ENCODE data around the gene AKAP12.

The AKAP12 gene

DNA sequence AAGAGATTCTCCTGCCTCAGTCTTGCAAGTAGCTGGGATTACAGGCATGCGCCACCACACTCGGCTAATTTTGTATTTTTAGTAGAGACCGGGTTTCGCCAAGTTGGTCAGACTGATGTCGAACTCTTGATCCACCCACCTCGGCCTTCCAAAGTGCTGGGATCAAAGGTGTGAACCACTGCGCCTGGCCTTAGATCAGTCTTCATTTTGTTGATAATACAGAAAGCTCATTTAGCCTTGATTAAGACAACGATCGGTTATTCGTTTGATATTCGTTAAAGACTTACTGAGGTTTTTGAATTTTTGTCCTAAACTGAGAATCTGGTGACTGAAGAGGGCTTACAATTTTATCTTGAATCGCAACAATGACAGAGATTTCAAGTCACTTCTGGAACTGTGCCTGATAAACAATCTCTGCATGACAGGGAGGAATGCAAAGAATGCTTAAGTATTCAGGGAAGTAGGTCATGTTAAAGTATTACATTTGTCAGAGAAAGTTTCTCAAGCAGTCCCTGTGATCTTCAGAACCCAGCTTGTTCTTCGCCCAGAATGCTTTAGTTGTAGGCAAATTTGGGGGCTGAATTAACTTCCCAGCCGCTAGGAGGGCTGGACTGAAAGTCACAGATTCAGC, 14.8 kb downstream of the AKAP12 start:
- H3K9me3 Mint-ChIP-seq, result no peaks in the 10 kb centered on the region
- H3K4me3 Mint-ChIP-seq, result no peak overlapping the region
- no peaks in the 10 kb centered on the region for H3K36me3 Mint-ChIP-seq
- H3K4me1 Mint-ChIP-seq, result no peaks in the 10 kb centered on the region
- DNase-seq (ENCODE audit: low spot score in 2 of 2) (no peak), ATAC-seq (no peak)
- H3K27ac Mint-ChIP-seq, result no peak overlapping the region

GRCh38 chr6:151255811-151256210, 16.0 kb downstream of the AKAP12 start:
- no peaks in the 10 kb centered on the region for H3K4me1 Mint-ChIP-seq
- ATAC-seq (no peak), DNase-seq (ENCODE audit: low spot score in 2 of 2) (no peak)
- H3K36me3 Mint-ChIP-seq, result no peaks in the 10 kb centered on the region
- no peak overlapping the region for H3K27ac Mint-ChIP-seq
- H3K4me3 Mint-ChIP-seq, result no peak overlapping the region
- H3K9me3 Mint-ChIP-seq, result no peaks in the 10 kb centered on the region

DNA sequence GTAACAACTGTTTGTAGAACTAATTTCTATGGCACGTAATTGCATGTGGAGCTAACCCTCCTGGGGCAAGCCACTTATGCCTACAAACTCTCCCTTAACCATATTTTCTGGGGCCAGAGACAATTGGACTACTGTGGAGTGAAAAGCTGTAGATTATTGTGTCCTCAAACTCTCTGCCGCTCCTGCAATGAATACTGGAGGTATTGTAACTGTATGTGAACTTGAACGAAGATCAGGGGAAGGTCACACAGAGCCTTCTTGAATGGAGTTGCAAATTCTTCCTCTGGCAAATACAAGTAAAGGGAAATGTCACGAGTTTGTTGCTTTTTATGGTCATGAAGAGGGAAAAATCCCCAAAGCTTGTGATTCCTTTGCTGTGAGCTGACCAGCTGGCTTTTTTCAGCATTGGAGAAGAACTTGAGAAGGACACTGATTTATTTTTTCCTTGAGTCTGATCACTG, 18.2 kb downstream of the AKAP12 start:
- H3K4me1 Mint-ChIP-seq, result no peaks in the 10 kb centered on the region
- no peak overlapping the region for H3K4me3 Mint-ChIP-seq
- DNase-seq (ENCODE audit: low spot score in 2 of 2), result no peak
- no peaks in the 10 kb centered on the region for H3K36me3 Mint-ChIP-seq
- no peak overlapping the region for H3K27ac Mint-ChIP-seq
- no peaks in the 10 kb centered on the region for H3K9me3 Mint-ChIP-seq
- ATAC-seq, result no peak

GRCh38 chr6:151260205-151260604, 20.4 kb downstream of the AKAP12 start:
- Mint-ChIP-seq H3K27ac (no peak overlapping the region), H3K4me1 (no peaks in the 10 kb centered on the region), H3K4me3 (no peak overlapping the region), H3K9me3 (no peaks in the 10 kb centered on the region), H3K36me3 (no peaks in the 10 kb centered on the region)
- DNase-seq (ENCODE audit: low spot score in 2 of 2) (no peak), ATAC-seq (no peak)

DNA sequence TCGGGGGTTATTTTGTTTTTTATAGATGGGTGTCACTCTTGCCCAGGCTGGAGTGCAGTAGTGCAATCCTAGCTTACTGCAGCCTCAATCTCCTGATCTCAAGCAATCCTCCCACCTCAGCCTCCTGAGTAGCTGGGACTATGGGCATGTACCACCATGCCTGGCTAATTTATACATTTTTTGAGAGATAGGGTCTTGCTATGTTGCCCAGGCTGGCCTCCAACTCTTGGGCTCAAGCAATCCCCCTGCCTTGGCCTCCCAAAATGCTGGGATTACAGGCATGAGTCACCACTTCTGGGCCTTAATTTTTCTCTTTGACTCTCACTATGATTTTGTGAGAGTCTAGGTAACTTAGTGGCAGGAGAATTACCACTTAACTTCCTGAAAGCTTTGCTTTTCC, 23.3 kb downstream of the AKAP12 start:
- no peaks in the 10 kb centered on the region for H3K36me3 Mint-ChIP-seq
- no peak overlapping the region for H3K4me3 Mint-ChIP-seq
- DNase-seq (ENCODE audit: low spot score in 2 of 2) (no peak), ATAC-seq (no peak)
- H3K27ac Mint-ChIP-seq, result no peak overlapping the region
- H3K4me1 Mint-ChIP-seq, result no peaks in the 10 kb centered on the region
- no peaks in the 10 kb centered on the region for H3K9me3 Mint-ChIP-seq

DNA sequence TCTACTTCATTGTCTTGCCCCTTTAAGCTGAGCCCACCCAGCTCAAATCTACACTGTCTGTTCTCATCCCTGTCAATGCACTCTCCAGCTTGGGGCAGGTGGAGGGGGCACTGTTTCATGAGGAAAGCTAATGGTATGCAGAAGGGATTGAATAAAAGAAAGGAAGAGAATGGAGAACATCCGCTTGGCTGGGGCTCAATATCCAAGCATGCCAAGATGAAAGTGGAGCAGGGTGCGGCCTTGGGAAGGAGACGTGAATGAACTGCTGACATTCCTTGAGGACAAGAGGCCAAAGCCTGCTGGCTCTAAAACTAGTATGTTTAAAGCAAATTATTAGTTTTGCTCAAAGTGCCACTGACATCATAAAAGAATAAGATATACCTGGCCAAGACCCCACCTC, 24.2 kb downstream of the AKAP12 start:
- Mint-ChIP-seq H3K36me3 (no peaks in the 10 kb centered on the region), H3K27ac (no peak overlapping the region), H3K9me3 (no peaks in the 10 kb centered on the region), H3K4me3 (no peak overlapping the region), H3K4me1 (no peaks in the 10 kb centered on the region)
- DNase-seq (ENCODE audit: low spot score in 2 of 2), result no peak
- no peak for ATAC-seq

DNA sequence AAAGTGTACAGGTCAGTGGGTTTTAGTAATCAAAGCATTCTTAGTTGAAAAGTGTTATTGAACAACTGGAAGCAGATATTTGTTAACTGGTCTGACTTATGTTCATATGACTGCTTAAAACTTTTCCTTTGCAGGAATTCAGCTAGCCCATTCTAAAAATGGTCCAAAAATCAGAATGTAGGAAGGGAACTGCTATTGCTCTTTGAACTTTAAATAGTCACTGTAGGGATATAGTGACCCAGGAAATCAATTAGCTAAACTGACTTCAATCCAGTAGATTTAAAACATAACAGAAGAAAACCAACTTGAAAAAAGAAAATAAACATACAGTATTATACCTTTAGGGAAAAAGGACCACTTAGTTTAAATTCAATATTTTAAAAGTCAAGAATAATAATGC, 25.5 kb downstream of the AKAP12 start:
- Mint-ChIP-seq H3K9me3 (no peaks in the 10 kb centered on the region), H3K27ac (no peak overlapping the region)

GRCh38 chr6:151269321-151269995, 29.7 kb downstream of the AKAP12 start:
- Mint-ChIP-seq H3K4me3 (no peak overlapping the region), H3K9me3 (no peaks in the 10 kb centered on the region), H3K27ac (no peak overlapping the region), H3K4me1 (no peaks in the 10 kb centered on the region), H3K36me3 (no peaks in the 10 kb centered on the region)
- ATAC-seq, result no peak
- DNase-seq (ENCODE audit: low spot score in 2 of 2), result no peak

More for the DNA sequence above, 25.5 kb downstream of the AKAP12 start:
- ATAC-seq (no peak), DNase-seq (ENCODE audit: low spot score in 2 of 2) (no peak)
- Mint-ChIP-seq H3K4me3 (no peak overlapping the region), H3K4me1 (no peaks in the 10 kb centered on the region), H3K36me3 (no peaks in the 10 kb centered on the region)

DNA sequence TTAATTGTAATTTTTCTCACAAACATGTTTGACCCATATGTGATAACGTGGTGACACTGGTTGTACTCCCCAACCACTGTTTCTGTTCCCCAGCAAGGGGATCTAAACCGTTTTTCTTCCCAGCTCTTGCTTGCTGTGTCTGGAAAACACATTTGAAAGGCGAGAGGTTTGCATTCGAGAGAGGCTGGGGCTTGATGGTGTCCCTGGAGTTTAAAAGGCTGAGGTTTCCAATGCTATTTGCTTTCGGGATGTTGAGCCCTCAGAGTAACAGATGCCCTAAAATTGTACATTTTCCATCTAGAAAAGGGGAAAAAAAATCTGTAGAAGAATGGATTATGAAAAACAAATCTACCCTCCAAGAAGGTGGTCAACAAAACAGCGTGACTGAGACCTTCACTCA, 35.4 kb downstream of the AKAP12 start:
- no peak for ATAC-seq
- Mint-ChIP-seq H3K9me3 (no peaks in the 10 kb centered on the region), H3K4me3 (no peak overlapping the region), H3K4me1 (no peaks in the 10 kb centered on the region), H3K27ac (no peak overlapping the region), H3K36me3 (no peaks in the 10 kb centered on the region)
- no peak for DNase-seq (ENCODE audit: low spot score in 2 of 2)

DNA sequence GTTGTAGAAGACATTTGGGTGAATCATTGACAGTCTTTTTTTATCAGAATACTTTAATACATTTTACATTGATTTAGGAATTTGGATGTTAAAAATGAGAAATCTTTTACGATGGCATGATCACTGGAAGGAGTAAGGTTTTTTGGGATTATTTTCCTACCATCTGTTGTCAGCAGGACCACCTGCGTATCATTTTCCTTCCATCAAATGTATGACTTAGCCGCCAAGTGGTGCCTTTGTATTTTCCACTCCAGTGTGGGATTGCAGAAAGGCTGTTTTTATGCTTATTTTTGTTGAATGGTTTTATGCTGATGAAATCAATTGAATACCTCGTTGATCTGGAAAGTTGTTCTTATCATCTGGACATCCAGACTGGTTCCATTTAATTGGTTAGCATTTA, 35.8 kb downstream of the AKAP12 start:
- H3K27ac Mint-ChIP-seq, result no peak overlapping the region
- no peak for DNase-seq (ENCODE audit: low spot score in 2 of 2)
- H3K9me3 Mint-ChIP-seq, result no peaks in the 10 kb centered on the region
- H3K4me3 Mint-ChIP-seq, result no peak overlapping the region
- H3K36me3 Mint-ChIP-seq, result no peaks in the 10 kb centered on the region
- ATAC-seq, result no peak
- no peaks in the 10 kb centered on the region for H3K4me1 Mint-ChIP-seq

DNA sequence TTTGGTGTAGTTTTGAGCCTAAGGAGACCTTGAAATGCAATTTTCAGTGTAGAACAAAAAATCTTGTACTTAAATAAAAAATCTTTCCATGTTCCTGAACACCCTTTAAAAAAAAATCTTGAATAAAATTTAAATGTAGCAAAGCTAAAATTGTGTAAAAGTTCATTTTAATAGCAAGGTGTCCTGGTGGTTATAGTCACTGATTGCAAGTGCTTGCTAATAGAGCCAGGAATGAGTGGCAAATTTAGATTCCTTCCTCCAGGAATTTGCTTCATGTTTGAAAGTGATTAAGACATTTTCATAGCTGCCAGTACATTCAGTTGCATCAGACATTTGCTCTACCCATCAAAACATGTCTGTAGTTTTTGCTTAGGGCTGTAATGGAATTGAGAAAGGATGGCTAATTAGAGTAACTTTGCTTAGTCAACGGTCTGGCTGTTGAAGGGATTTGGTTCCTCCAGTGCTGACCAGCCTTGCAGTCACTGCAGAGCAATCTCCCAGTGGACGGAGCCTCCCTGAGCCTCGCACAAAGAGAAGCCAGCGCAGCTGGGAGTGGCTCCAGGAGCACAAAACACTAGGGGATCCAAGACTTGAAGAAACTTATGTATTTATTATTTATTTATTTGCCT, 36.5 kb downstream of the AKAP12 start:
- Mint-ChIP-seq H3K36me3 (no peaks in the 10 kb centered on the region), H3K4me1 (no peaks in the 10 kb centered on the region), H3K9me3 (no peaks in the 10 kb centered on the region), H3K4me3 (no peak overlapping the region), H3K27ac (no peak overlapping the region)
- DNase-seq (ENCODE audit: low spot score in 2 of 2) (no peak), ATAC-seq (no peak)

GRCh38 chr6:151279891-151280290, 40.1 kb downstream of the AKAP12 start:
- no peaks in the 10 kb centered on the region for H3K36me3 Mint-ChIP-seq
- peaks cover 5% of the 10 kb centered on the region for H3K4me1 Mint-ChIP-seq
- DNase-seq (ENCODE audit: low spot score in 2 of 2) (no peak), ATAC-seq (no peak)
- H3K4me3 Mint-ChIP-seq, result no peak overlapping the region
- H3K27ac Mint-ChIP-seq, result no peak overlapping the region
- H3K9me3 Mint-ChIP-seq, result no peaks in the 10 kb centered on the region

GRCh38 chr6:151280859-151281258, 41.1 kb downstream of the AKAP12 start:
- H3K9me3 Mint-ChIP-seq, result no peaks in the 10 kb centered on the region
- H3K27ac Mint-ChIP-seq, result no peak overlapping the region
- H3K4me1 Mint-ChIP-seq, result peaks cover 7% of the 10 kb centered on the region
- no peak overlapping the region for H3K4me3 Mint-ChIP-seq
- DNase-seq (ENCODE audit: low spot score in 2 of 2) (no peak), ATAC-seq (no peak)
- no peaks in the 10 kb centered on the region for H3K36me3 Mint-ChIP-seq

DNA sequence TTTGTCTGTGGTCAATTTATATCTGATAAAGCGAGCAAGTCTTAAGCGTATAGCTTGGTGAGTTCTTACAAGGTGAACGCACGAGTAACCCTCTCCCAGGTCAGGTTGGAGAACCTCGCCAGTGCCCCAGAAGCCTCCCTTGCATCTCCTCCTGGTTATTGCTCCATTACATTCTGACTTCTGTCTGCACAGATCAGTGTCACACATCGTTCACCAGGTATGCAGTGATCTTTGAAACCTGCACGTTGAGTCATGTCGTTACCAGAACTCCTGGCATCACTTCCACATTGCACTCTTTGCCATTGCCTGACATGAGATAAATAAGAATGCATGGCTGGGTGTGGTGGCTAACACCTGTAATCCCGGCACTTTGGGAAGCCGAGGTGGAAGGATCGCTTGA, 44.2 kb downstream of the AKAP12 start:
- Mint-ChIP-seq H3K27ac (no peak overlapping the region), H3K4me3 (no peak overlapping the region), H3K9me3 (no peaks in the 10 kb centered on the region), H3K4me1 (peaks cover 11% of the 10 kb centered on the region), H3K36me3 (no peaks in the 10 kb centered on the region)
- ATAC-seq (peak; percentile 13), DNase-seq (ENCODE audit: low spot score in 2 of 2) (no peak)

GRCh38 chr6:151284548-151285017, 44.8 kb downstream of the AKAP12 start:
- no peaks in the 10 kb centered on the region for H3K9me3 Mint-ChIP-seq
- H3K27ac Mint-ChIP-seq, result no peak overlapping the region
- ATAC-seq (peak; percentile 71), DNase-seq (ENCODE audit: low spot score in 2 of 2) (no peak)
- H3K36me3 Mint-ChIP-seq, result no peaks in the 10 kb centered on the region
- H3K4me1 Mint-ChIP-seq, result peaks cover 17% of the 10 kb centered on the region
- H3K4me3 Mint-ChIP-seq, result peak overlapping the region; percentile 4

GRCh38 chr6:151285122-151285521, 45.4 kb downstream of the AKAP12 start:
- Mint-ChIP-seq H3K36me3 (no peaks in the 10 kb centered on the region), H3K9me3 (no peaks in the 10 kb centered on the region), H3K4me1 (peaks cover 22% of the 10 kb centered on the region), H3K4me3 (no peak overlapping the region), H3K27ac (no peak overlapping the region)
- ATAC-seq, result no peak
- no peak for DNase-seq (ENCODE audit: low spot score in 2 of 2)
